Adrenal gland (tissue), 5 donors: ENCODE measurements around the gene HERPUD2.

Experiments used
- CTCF ChIP-seq, 6 experiments: fragments of 450-650 bp in 4 of 6; fragments of 200-600 bp in 2 of 6; sonication (generic) in 1 of 6; IDR thresholded peaks; 1 replicate in 5 of 6; 2 replicates in 1 of 6; pipeline versions ENCODE4 v1.5.1 to v1.8.0; 2016 to 2021; ENCODE audit warnings: antibody characterized with exemption in 6 of 6, mild to moderate bottlenecking in 2 of 6, moderate library complexity in 1 of 6
- POLR2A ChIP-seq, 2 donors: fragments of 450-650 bp; IDR thresholded peaks; one replicate each; pipeline ENCODE4 v1.6.1; 2017; ENCODE audit warnings: antibody characterized with exemption in 2 of 2, mild to moderate bottlenecking in 2 of 2, moderate library complexity in 1 of 2
- donor health status: DM: no; HTN: no; CAD: no.

DNA sequence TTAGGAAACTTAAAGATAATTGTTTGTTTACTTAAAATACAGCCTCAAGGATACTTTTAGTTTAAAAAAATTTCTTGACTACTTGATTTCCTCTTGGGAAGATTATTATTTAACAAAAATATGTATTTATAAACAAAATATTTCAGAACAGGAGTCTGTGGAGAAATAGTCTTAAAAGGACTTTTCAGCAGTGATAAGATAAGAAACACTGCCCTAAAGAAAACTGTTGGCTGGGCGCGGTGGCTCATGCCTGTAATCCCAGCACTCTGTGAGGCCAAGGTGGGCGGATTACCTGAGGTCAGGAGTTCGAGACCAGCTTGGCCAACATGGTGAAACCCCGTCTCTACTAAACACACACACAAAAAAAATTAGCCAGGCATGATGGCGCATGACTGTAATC is 22.6 kb upstream of the HERPUD2 start:
- TF ChIP-seq CTCF (IDR thresholded peaks at IDR 0.05) (no peak), POLR2A (IDR thresholded peaks at IDR 0.05) (no peak)
